Caco-2 (cell line): ENCODE results near the gene TIMM50. TPM values are rescaled to one million over a fixed set of nuclear protein-coding genes. Genes with fewer than 3 reads are reported as not detected.

ENCODE experiments used
- BruUV-seq: library from RNA; stranded (reverse); fragments of 400-500 nt; replicated peaks from 2 replicates; lab custom pipeline; 2021; lab: Mats Ljungman, UMichigan
- CTCF ChIA-PET: fragments of 300-600 bp; sonication (Branson Sonifier 250); formaldehyde crosslinking; loops from one replicate; lab custom pipeline; 2022; ENCODE audit warnings: antibody characterized with exemption; lab: Charles Lee
- POLR2A ChIA-PET: fragments of 300-600 bp; sonication (Branson Sonifier 250); formaldehyde crosslinking; loops from one replicate; lab custom pipeline; 2022; ENCODE audit warnings: antibody characterized with exemption; lab: Charles Lee
- DNase-seq, 2 experiments: peaks; one replicate each; pipeline versions ENCODE4 v3.0.0 to v3.0.0-alpha.2; 2020 to 2022
- H3K27me3 ChIP-seq: replicated peaks from 2 replicates; pipeline ENCODE4 v1.6.0; 2011; ENCODE audit warnings: low read length; ENCODE audit not compliant: control insufficient read depth, insufficient read depth
- H3K36me3 ChIP-seq: 2 replicates; pipeline ENCODE4 v1.5.1; 2011; ENCODE audit warnings: low read length; ENCODE audit not compliant: control insufficient read depth, insufficient read depth
- H3K4me1 ChIP-seq: fragments of 250-450 bp; sonication (Bioruptor Pico); 2 replicates; pipeline ENCODE4 v1.5.1; 2020; ENCODE audit warnings: mild to moderate bottlenecking
- H3K4me3 ChIP-seq: 2 replicates; pipeline ENCODE4 v1.5.1; 2011; ENCODE audit warnings: low read depth, mild to moderate bottlenecking, control low read depth, low read length
- H3K9me3 ChIP-seq: fragments of 250-450 bp; sonication (Bioruptor Pico); 2 replicates; pipeline ENCODE4 v1.5.1; 2020; ENCODE audit warnings: mild to moderate bottlenecking, moderate library complexity
- H3K27ac Mint-ChIP-seq: one replicate; pipeline ENCODE4 v1.8.0; 2022; ENCODE audit warnings: mixed read lengths; ENCODE audit not compliant: unreplicated experiment
- H3K27me3 Mint-ChIP-seq: one replicate; pipeline ENCODE4 v1.8.0; 2022; ENCODE audit warnings: mixed read lengths; ENCODE audit not compliant: insufficient read depth, unreplicated experiment
- H3K36me3 Mint-ChIP-seq: one replicate; pipeline ENCODE4 v1.8.0; 2022; ENCODE audit warnings: mild to moderate bottlenecking, mixed read lengths; ENCODE audit not compliant: insufficient read depth, unreplicated experiment
- H3K4me1 Mint-ChIP-seq: one replicate; pipeline ENCODE4 v1.8.0; 2022; ENCODE audit warnings: low read depth, mixed read lengths; ENCODE audit not compliant: unreplicated experiment
- H3K4me3 Mint-ChIP-seq: one replicate; pipeline ENCODE4 v1.8.0; 2022; ENCODE audit warnings: mild to moderate bottlenecking, moderate library complexity, mixed read lengths; ENCODE audit not compliant: unreplicated experiment
- H3K9me3 Mint-ChIP-seq: one replicate; pipeline ENCODE4 v1.8.0; 2022; ENCODE audit warnings: mixed read lengths; ENCODE audit not compliant: unreplicated experiment
- intact Hi-C: fragments of 100-400 bp; cut with micrococcal nuclease; formaldehyde crosslinking; loops from one replicate; pipeline ENCODE4 v1.10.0; 2022; ENCODE audit not compliant: unreplicated experiment
- total RNA-seq: library from RNA; stranded (reverse); gene quantifications from 2 replicates; pipeline ENCODE4 v1.2.3, GENCODE V29; 2022
- TF ChIP-seq, protein P1 (sequence below), 2 experiments: fragments of 200-600 bp in 1 of 2; IDR thresholded peaks; 1 replicate in 1 of 2; 2 replicates in 1 of 2; pipeline versions ENCODE4 v1.5.1 to v1.8.0; 2011 to 2022; ENCODE audit warnings: antibody characterized with exemption in 1 of 2, control low read depth in 1 of 2, inconsistent platforms in 1 of 2, low read depth in 1 of 2, low read length in 1 of 2, mild to moderate bottlenecking in 1 of 2, moderate library complexity in 1 of 2; ENCODE audit not compliant: insufficient read depth in 1 of 2, severe bottlenecking in 1 of 2, unreplicated experiment in 1 of 2

The TIMM50 gene
- total RNA-seq, 1 experiment from 2014 or later = 152 TPM

DNA sequence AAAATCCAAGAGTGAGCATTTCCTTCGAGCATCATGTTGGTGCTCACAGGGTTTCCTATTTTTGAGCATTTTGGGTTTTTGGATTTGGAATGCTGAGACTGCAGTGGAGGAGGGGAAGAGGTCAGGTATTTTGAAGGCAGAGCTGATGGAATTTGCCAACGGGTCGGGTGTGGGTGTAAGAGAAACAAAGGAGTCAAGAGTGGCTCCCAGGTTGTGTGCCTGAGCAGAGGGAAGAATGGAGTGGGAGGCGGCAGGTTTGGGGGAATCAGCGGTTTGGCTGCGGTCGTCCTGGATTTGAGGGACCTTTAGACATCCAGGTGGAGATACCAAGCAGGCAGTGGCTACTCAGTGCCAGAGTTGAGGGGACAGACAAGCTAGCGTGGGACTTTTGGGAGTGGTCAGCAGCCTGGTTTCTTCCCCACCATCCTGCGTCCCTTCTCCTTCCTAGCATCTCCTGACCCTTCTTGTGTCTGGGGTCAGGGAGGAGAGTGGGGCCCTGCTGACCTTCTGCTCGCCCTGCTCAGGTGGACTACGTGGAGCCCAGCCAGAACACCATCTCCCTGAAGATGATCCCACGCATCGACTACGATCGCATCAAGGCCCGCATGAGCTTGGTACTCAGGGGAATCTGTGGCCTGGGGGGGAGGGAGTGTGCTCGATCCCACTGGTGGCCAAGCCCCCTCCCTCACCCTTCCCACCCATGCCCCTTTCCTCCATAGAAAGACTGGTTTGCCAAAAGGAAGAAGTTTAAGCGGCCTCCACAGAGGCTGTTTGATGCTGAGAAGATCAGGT, 14.5 kb upstream of the TIMM50 start:
- ChIA-PET POLR2A (no interaction called here), CTCF (no interaction called here)
- peaks cover 11% of the 10 kb centered on the region for H3K36me3 ChIP-seq
- Mint-ChIP-seq H3K36me3 (peaks cover 91% of the 10 kb centered on the region), H3K27me3 (no peaks in the 10 kb centered on the region), H3K4me3 (no peak overlapping the region), H3K4me1 (no peaks in the 10 kb centered on the region), H3K9me3 (no peaks in the 10 kb centered on the region), H3K27ac (no peak overlapping the region)
- intact Hi-C loops = no loop called here
- no peaks in the 10 kb centered on the region for H3K4me1 ChIP-seq
- DNase-seq = no peak
- H3K9me3 ChIP-seq = no peaks in the 10 kb centered on the region
- TF ChIP-seq, protein P1, sequence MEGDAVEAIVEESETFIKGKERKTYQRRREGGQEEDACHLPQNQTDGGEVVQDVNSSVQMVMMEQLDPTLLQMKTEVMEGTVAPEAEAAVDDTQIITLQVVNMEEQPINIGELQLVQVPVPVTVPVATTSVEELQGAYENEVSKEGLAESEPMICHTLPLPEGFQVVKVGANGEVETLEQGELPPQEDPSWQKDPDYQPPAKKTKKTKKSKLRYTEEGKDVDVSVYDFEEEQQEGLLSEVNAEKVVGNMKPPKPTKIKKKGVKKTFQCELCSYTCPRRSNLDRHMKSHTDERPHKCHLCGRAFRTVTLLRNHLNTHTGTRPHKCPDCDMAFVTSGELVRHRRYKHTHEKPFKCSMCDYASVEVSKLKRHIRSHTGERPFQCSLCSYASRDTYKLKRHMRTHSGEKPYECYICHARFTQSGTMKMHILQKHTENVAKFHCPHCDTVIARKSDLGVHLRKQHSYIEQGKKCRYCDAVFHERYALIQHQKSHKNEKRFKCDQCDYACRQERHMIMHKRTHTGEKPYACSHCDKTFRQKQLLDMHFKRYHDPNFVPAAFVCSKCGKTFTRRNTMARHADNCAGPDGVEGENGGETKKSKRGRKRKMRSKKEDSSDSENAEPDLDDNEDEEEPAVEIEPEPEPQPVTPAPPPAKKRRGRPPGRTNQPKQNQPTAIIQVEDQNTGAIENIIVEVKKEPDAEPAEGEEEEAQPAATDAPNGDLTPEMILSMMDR (IDR thresholded peaks at IDR 0.05; ENCODE audit: insufficient read depth in 1 of 2, low read depth in 1 of 2, low read length in 1 of 2, severe bottlenecking in 1 of 2, unreplicated experiment in 1 of 2) = no peak
- H3K4me3 ChIP-seq = no peak overlapping the region
- no TSS peak for BruUV-seq
- no peaks in the 10 kb centered on the region for H3K27me3 ChIP-seq

DNA sequence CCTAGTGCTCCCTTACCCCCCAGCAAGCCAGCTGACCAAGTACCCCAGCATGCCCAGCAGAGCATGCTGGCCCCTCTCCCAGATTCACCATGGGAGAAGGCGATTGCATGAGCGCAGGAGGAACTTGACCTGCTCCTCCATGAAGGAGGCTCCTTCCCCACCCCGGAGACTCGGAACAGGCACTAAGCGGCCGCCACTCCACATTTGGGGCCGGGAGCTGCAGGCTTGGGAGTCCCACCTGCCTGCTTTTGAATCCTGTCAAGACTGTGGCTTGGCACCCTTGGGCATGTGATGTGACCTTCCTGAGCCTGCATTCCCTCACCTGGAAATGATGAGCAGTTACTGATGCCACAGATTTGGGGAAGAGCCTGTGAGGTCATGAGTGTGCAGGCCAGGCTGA, 12.7 kb upstream of the TIMM50 start:
- intact Hi-C loops = no loop called here
- CTCF ChIA-PET = interaction anchor here (0.5 kb wide), 1 partner anchor 32 kb away, joined by 3 read pairs; the partner anchor contains the start of gene RPS16
- DNase-seq = no peak
- TF ChIP-seq, protein P1 (IDR thresholded peaks at IDR 0.05; ENCODE audit: insufficient read depth in 1 of 2, low read depth in 1 of 2, low read length in 1 of 2, severe bottlenecking in 1 of 2, unreplicated experiment in 1 of 2) = no peak
- no peak overlapping the region for H3K27ac Mint-ChIP-seq
- no peaks in the 10 kb centered on the region for H3K4me1 Mint-ChIP-seq
- H3K4me3 ChIP-seq = no peak overlapping the region
- no peaks in the 10 kb centered on the region for H3K4me1 ChIP-seq
- BruUV-seq = no TSS peak
- no peaks in the 10 kb centered on the region for H3K27me3 Mint-ChIP-seq
- POLR2A ChIA-PET = no interaction called here
- no peak overlapping the region for H3K4me3 Mint-ChIP-seq
- H3K36me3 ChIP-seq = peaks cover 15% of the 10 kb centered on the region
- no peaks in the 10 kb centered on the region for H3K27me3 ChIP-seq
- H3K9me3 ChIP-seq = no peaks in the 10 kb centered on the region
- H3K9me3 Mint-ChIP-seq = no peaks in the 10 kb centered on the region
- peaks cover 90% of the 10 kb centered on the region for H3K36me3 Mint-ChIP-seq

- no peak for DNase-seq
- ChIA-PET POLR2A (interaction anchor here (1.0 to 1.5 kb wide), 2 partner anchors 11 to 33 kb away, joined by 3 to 5 read pairs; partner anchors contain the start of genes RPS16 and TIMM50), CTCF (no interaction called here)
- Mint-ChIP-seq H3K4me3 (no peak overlapping the region), H3K4me1 (no peaks in the 10 kb centered on the region), H3K27ac (no peak overlapping the region), H3K9me3 (no peaks in the 10 kb centered on the region), H3K27me3 (no peaks in the 10 kb centered on the region), H3K36me3 (peaks cover 90% of the 10 kb centered on the region)
- Histone ChIP-seq H3K36me3 (peaks cover 15% of the 10 kb centered on the region), H3K4me1 (no peaks in the 10 kb centered on the region), H3K27me3 (no peaks in the 10 kb centered on the region), H3K4me3 (no peak overlapping the region), H3K9me3 (no peaks in the 10 kb centered on the region)
- intact Hi-C loops = no loop called here
- TF ChIP-seq, protein P1 (IDR thresholded peaks at IDR 0.05; ENCODE audit: insufficient read depth in 1 of 2, low read depth in 1 of 2, low read length in 1 of 2, severe bottlenecking in 1 of 2, unreplicated experiment in 1 of 2) = no peak
- BruUV-seq = no TSS peak
Measured at GRCh38 chr19:39469036-39469435, 11.6 kb upstream of the TIMM50 start.
